K562 (cell line): ENCODE data around the gene OTOGL. TPM values are rescaled to one million over a fixed set of nuclear protein-coding genes. Genes with fewer than 3 reads are reported as not detected.

Experiments used
- ATAC-seq: fragments of 200-7000 bp; cut with Tn5 transposase; 3 replicates; pipeline ENCODE4 v1.9.1; 2020; ENCODE audit warnings: moderate library complexity
- BruUV-seq: library from RNA; stranded (reverse); fragments of 400-500 nt; replicated peaks from 2 replicates; lab custom pipeline; 2021; lab: Mats Ljungman, UMichigan
- CTCF ChIA-PET: fragments of 300-600 bp; formaldehyde crosslinking; extraction: SDS; loops from one replicate; lab custom pipeline; 2021; ENCODE audit warnings: low intra/inter-chr PET ratio; lab: Yijun Ruan, JAX
- POLR2A ChIA-PET: fragments of 300-600, 350-650 bp; sonication (Branson Sonifier 250); formaldehyde crosslinking; extraction: SDS; loops from one replicate; lab custom pipeline; 2021; ENCODE audit warnings: antibody characterized with exemption, inconsistent platforms; lab: Yijun Ruan, JAX
- DNase-seq, 4 experiments: peaks; one replicate each; pipeline versions ENCODE4 v3.0.0 to v3.0.0-alpha.2; 2011 to 2018; ENCODE audit warnings: low spot score in 3 of 4, mixed read lengths in 3 of 4; ENCODE audit errors: extremely low read depth in 1 of 4
- FAIRE-seq: peaks from 2 replicates; lab custom pipeline; 2011; peaks lifted over from hg19 to GRCh38; lab: Jason Lieb, UNC
- H2AFZ ChIP-seq: 2 replicates; pipeline ENCODE4 v1.6.0; 2011; ENCODE audit warnings: low read depth, low read length, control low read depth, inconsistent platforms
- H3K27ac ChIP-seq: fragments of 200-600 bp; 3 replicates; pipeline ENCODE4 v1.8.0; 2011; ENCODE audit warnings: low read depth, mild to moderate bottlenecking, control low read depth, inconsistent platforms, low read length, moderate library complexity, mixed read lengths; ENCODE audit errors: extremely low read depth
- H3K27me3 ChIP-seq, 2 experiments: fragments of 300-600 bp in 1 of 2; 2 replicates in 1 of 2; 3 replicates in 1 of 2; pipeline versions ENCODE4 v1.6.0 to v1.8.0; 2011; ENCODE audit warnings: inconsistent platforms in 2 of 2, low read length in 2 of 2, mild to moderate bottlenecking in 1 of 2, mixed read lengths in 1 of 2, moderate library complexity in 1 of 2; ENCODE audit not compliant: control insufficient read depth in 2 of 2, insufficient read depth in 2 of 2
- H3K36me3 ChIP-seq: fragments of 300-600 bp; 3 replicates; pipeline ENCODE4 v1.8.0; 2011; ENCODE audit warnings: mild to moderate bottlenecking, low read length, inconsistent platforms; ENCODE audit not compliant: control insufficient read depth, insufficient read depth
- H3K4me1 ChIP-seq, 2 experiments: fragments of 200-600 bp in 1 of 2; replicated peaks in 1 of 2; 2 replicates in 1 of 2; 3 replicates in 1 of 2; pipeline versions ENCODE4 v1.5.1 to v1.8.0; 2011; ENCODE audit warnings: inconsistent platforms in 2 of 2, low read length in 2 of 2, mild to moderate bottlenecking in 1 of 2, mixed read lengths in 1 of 2, moderate library complexity in 1 of 2; ENCODE audit not compliant: control insufficient read depth in 2 of 2, insufficient read depth in 2 of 2
- H3K4me2 ChIP-seq: 2 replicates; pipeline ENCODE4 v1.6.1; 2011; ENCODE audit warnings: low read length, control low read depth, inconsistent platforms, mixed read lengths; ENCODE audit not compliant: insufficient read depth
- H3K4me3 ChIP-seq: fragments of 200-600 bp; sonication (generic), shearing (Covaris generic); 2 replicates; pipeline ENCODE4 v1.5.1; 2016; ENCODE audit warnings: control low read depth, inconsistent platforms
- H3K79me2 ChIP-seq: fragments of 200-600 bp; 3 replicates; pipeline ENCODE4 v1.8.0; 2011; ENCODE audit warnings: low read length, inconsistent platforms; ENCODE audit not compliant: control insufficient read depth, insufficient read depth
- H3K9ac ChIP-seq, 2 experiments: 2 replicates each; pipeline versions ENCODE4 v1.6.0 to v1.6.1; 2011; ENCODE audit warnings: low read depth in 2 of 2, low read length in 2 of 2, control low read depth in 1 of 2, inconsistent platforms in 1 of 2, mild to moderate bottlenecking in 1 of 2, mixed read lengths in 1 of 2; ENCODE audit not compliant: insufficient read depth in 1 of 2
- H3K9me1 ChIP-seq: one replicate; pipeline ENCODE4 v1.6.0; 2011; ENCODE audit warnings: inconsistent platforms, mild to moderate bottlenecking, low read length, moderate library complexity; ENCODE audit not compliant: control insufficient read depth, insufficient read depth
- H3K9me3 ChIP-seq: replicated peaks from 2 replicates; pipeline ENCODE4 v1.5.1; 2011; ENCODE audit warnings: low read depth, low read length, inconsistent platforms; ENCODE audit not compliant: control insufficient read depth, insufficient read depth
- H4K20me1 ChIP-seq: replicated peaks from 2 replicates; pipeline ENCODE4 v1.6.1; 2011; ENCODE audit warnings: low read length, inconsistent platforms, mixed read lengths; ENCODE audit not compliant: control insufficient read depth, insufficient read depth
- CBFB ChIP-seq: sonication (generic); formaldehyde crosslinking; IDR thresholded peaks from 2 replicates; pipeline ENCODE4 v1.4.0; 2020; ENCODE audit warnings: mild to moderate bottlenecking, missing genetic modification reagents
- CREB5 ChIP-seq: fragments of 250-450 bp; sonication (Bioruptor Pico); IDR thresholded peaks from 2 replicates; pipeline ENCODE4 v1.5.0; 2020; ENCODE audit warnings: mild to moderate bottlenecking
- DPF2 ChIP-seq: fragments of 450-650 bp; IDR thresholded peaks from 2 replicates; pipeline ENCODE4 v1.6.1; 2016
- NFE2L1 ChIP-seq: fragments of 450-650 bp; IDR thresholded peaks from 2 replicates; pipeline ENCODE4 v1.6.1; 2016; ENCODE audit warnings: missing genetic modification characterization, low read depth, mild to moderate bottlenecking, missing compliant biosample characterization, moderate library complexity, borderline replicate concordance
- PATZ1 ChIP-seq: fragments of 250-450 bp; sonication (Bioruptor Pico); IDR thresholded peaks from 2 replicates; pipeline ENCODE4 v1.5.0; 2020; ENCODE audit warnings: mild to moderate bottlenecking, borderline replicate concordance
- ZNF311 ChIP-seq: fragments of 250-450 bp; sonication (Bioruptor Pico); IDR thresholded peaks from 2 replicates; pipeline ENCODE4 v1.4.0; 2020; ENCODE audit warnings: mild to moderate bottlenecking, moderate library complexity
- ZNF431 ChIP-seq: sonication (generic); formaldehyde crosslinking; IDR thresholded peaks from 2 replicates; pipeline ENCODE4 v1.8.0; 2022; ENCODE audit warnings: mild to moderate bottlenecking, missing genetic modification reagents
- WGBS: fragments of 100-300 bp; shearing (Covaris generic); methylation state at CpG from one replicate; pipeline ENCODE4 v1.1.6; 2016; ENCODE audit warnings: low coverage, mixed read lengths; ENCODE audit not compliant: insufficient coverage; ENCODE audit errors: missing lambda C conversion rate; 5-methylcytosine and 5-hydroxymethylcytosine counted together
- in situ Hi-C: fragments of 300-500 bp; cut with MboI; formaldehyde crosslinking; loops from 4 replicates; pipeline ENCODE4 v1.15.0; 2018; ENCODE audit warnings: inconsistent platforms, mixed read lengths
- intact Hi-C: fragments of 100-400 bp; cut with micrococcal nuclease; formaldehyde crosslinking; loops from 2 replicates; pipeline ENCODE4 v1.14.2; 2022
- polyA plus RNA-seq, 8 experiments: library from polyadenylated mRNA; depleted of rRNA in 4 of 8; stranded (reverse) in 5 of 8; unstranded in 3 of 8; fragments of >200 nt; fragmentation: Nextera tagmentation in 2 of 8; fragmentation: Illumina TruSeq in 1 of 8; extraction: Ambion mirVana in 2 of 8; extraction: Trizol in 1 of 8; gene quantifications; 2 replicates each; pipeline versions ENCODE4 v1.2.1 to v1.2.3, GENCODE V29; 2011 to 2014; ENCODE audit warnings: inconsistent platforms in 1 of 8, missing spikeins in 1 of 8
- total RNA-seq, 7 experiments: library from RNA; depleted of rRNA in 6 of 7; stranded (reverse); fragments of >200 nt in 6 of 7; fragmentation: Illumina TruSeq in 2 of 7; extraction: Trizol in 2 of 7; gene quantifications; 2 replicates each; pipeline versions ENCODE4 v1.2.1 to v1.2.3, GENCODE V29; 2011 to 2021; ENCODE audit warnings: low replicate concordance in 1 of 7

OTOGL gene
- total and polyA plus RNA-seq, 9 of the 15 experiments (the other 6 are each of a cell fraction or from before 2014, with no cell fraction given): 0.02 to 0.03 TPM; not detected in 7

GRCh38 chr12:80262346-80262745, 163.0 kb downstream of the OTOGL start:
- 5% methylated on average over 1 of the region's 1 CpG for WGBS

More at GRCh38 chr12:80262346-80262745, 163.0 kb downstream of the OTOGL start:
- TF ChIP-seq NFE2L1 (tag) (no peak), ZNF431 (CRISPR knock-in tag) (no peak), PATZ1 (CRISPR knock-in tag) (no peak), DPF2 (no peak), CREB5 (CRISPR knock-in tag) (no peak), CBFB (CRISPR knock-in tag) (no peak), ZNF311 (CRISPR knock-in tag) (no peak)
- in situ Hi-C loops (no loop called here), intact Hi-C loops (no loop called here)
- no peak overlapping the region for H2AFZ ChIP-seq
- DNase-seq: no peak
- no peak overlapping the region for H3K4me2 ChIP-seq
- FAIRE-seq: no peak
- H3K9ac ChIP-seq: no peak overlapping the region
- no peaks in the 10 kb centered on the region for H3K36me3 ChIP-seq
- POLR2A ChIA-PET: no interaction called here
- H3K27me3 ChIP-seq: no peaks in the 10 kb centered on the region
- no peaks in the 10 kb centered on the region for H3K4me1 ChIP-seq
- no peak overlapping the region for H3K27ac ChIP-seq
- BruUV-seq: no TSS peak
- no peaks in the 10 kb centered on the region for H4K20me1 ChIP-seq
- no peaks in the 10 kb centered on the region for H3K79me2 ChIP-seq
- no peaks in the 10 kb centered on the region for H3K9me3 ChIP-seq
- no peaks in the 10 kb centered on the region for H3K9me1 ChIP-seq
- CTCF ChIA-PET: no interaction called here
- H3K4me3 ChIP-seq: no peak overlapping the region
- no peak for ATAC-seq
